GM12864 (cell line): ENCODE results near the gene GIPC3.
"Not testable (repeated sequence)": the region's sequence is repeated elsewhere in the genome, so short reads cannot be mapped to it uniquely, and the experiment has no call there.

Experiments used
- DNase-seq: peaks from one replicate; pipeline ENCODE4 v3.0.0-alpha.2; 2011; ENCODE audit warnings: low read depth
- H3K4me3 ChIP-seq: 2 replicates; pipeline ENCODE4 v1.5.1; 2011; ENCODE audit warnings: mild to moderate bottlenecking, low read depth, low read length, control low read depth
- TF ChIP-seq, protein P1 (sequence below): IDR thresholded peaks from 2 replicates; pipeline ENCODE4 v1.5.1; 2011; ENCODE audit warnings: low read depth, mild to moderate bottlenecking, moderate library complexity, low read length, control low read depth, inconsistent platforms; ENCODE audit errors: missing control alignments

GIPC3 gene

DNA sequence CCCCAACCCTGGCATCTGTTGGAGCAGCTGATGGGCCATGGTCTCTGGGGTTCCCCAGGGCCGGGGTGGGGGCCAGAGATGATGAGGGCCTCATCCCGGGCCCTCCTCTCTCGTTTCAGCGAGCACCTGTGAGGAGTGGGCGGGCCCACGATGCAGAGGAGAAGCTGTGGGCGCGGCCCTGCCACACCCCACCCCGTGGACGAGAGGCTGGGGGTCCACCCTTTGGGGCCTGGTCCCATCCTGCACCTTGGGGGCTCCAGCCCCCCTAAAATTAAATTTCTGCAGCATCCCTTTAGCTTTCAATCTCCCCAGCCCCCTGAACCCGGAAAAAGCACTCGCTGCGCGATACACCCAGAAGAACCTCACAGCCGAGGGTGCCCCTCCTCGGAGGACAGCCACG is 6.9 kb upstream of the GIPC3 start:
- DNase-seq: no peak
- H3K4me3 ChIP-seq: no peak overlapping the region
- TF ChIP-seq, protein P1, sequence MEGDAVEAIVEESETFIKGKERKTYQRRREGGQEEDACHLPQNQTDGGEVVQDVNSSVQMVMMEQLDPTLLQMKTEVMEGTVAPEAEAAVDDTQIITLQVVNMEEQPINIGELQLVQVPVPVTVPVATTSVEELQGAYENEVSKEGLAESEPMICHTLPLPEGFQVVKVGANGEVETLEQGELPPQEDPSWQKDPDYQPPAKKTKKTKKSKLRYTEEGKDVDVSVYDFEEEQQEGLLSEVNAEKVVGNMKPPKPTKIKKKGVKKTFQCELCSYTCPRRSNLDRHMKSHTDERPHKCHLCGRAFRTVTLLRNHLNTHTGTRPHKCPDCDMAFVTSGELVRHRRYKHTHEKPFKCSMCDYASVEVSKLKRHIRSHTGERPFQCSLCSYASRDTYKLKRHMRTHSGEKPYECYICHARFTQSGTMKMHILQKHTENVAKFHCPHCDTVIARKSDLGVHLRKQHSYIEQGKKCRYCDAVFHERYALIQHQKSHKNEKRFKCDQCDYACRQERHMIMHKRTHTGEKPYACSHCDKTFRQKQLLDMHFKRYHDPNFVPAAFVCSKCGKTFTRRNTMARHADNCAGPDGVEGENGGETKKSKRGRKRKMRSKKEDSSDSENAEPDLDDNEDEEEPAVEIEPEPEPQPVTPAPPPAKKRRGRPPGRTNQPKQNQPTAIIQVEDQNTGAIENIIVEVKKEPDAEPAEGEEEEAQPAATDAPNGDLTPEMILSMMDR: no peak

DNA sequence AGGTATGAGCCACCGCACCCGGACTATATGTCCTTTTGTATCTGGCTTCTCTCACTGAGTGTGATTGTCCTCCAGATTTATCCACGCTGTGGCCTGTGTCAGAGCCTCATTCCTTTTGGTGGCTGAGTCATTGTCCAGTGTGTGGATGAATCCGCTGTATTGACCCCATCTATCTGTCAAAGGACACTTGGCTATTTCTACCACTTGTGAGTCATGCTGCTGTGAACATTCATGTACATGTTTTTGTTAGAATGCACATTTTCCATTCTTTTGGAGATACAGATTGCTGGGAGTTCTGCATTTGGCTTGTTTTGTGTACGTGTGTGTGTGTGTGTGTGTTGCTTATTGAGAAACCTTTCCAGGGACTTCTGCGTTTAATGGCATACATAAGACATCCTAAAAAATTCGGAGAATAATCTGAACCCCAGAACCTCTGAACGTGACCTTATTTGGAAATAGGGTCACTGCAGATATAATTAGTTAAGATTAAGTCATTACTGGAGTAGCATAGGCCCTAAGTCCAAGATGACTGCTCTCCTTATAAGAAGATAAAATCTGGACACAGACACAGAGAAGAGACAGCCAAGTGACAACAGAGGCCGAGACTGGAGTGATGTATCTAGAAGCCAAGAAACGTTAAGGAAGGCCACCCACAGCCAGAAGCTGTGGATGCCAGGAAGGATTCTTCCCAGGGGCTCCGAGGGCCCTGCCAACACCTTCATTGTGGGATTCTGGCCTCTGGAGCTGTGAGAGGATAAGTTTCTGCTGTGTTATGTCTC is 4.9 kb upstream of the GIPC3 start:
- TF ChIP-seq, protein P1: no peak
- DNase-seq: no peak
- no peak overlapping the region for H3K4me3 ChIP-seq

DNA sequence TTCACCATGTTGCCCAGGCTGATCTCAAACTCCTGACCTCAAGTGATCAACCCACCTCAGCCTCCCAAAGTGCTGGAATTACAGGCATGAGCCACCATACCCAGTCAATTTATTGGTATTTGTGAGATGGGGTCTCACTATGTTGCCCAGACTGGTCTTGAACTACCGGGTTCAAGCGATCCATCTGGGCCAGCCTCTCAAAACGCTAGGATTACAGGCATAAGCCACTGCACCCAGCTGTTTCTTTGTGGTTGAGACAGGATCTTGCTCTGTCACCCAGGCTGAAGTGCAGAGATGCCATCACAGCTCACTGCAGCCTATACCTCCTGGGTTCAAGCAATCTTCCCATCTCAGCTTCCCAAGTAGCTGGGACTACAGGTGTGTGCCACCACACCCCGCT is 3.5 kb upstream of the GIPC3 start:
- not testable (repeated sequence) for H3K4me3 ChIP-seq, DNase-seq

DNA sequence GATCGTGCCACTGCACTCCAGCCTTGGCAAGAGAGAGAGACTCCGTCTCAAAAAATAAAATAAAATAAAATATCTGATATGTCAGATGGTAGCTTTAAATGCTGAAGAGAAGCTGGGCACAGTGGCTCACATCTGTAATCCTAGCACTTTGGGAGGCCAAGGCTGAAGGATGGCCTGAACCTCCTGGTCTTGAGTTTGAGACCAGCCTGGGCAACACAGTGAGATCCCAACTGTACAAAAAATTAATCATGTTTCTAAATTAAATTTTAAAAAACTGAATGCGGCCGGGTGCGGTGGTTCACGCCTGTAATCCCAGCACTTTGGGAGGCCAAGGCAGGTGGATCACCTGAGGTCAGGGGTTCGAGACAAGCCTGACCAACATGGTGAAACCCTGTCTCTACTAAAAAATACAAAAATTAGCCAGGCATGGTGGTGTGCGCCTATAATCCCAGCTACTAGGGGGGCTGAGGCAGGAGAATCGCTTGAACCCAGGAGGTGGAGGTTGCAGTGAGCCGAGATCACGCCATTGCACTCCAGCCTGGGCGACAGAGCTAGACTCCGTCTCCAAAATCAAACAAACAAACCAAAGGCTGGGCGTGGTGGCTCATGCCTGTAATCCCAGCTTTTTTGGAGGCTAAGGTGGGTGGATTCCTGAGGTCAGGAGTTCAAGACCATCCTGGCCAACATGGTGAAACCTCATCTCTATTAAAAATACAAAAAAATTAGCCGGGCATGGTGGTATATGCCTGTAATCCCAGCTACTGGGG is 1.1 kb upstream of the GIPC3 start:
- not testable (repeated sequence) for DNase-seq, H3K4me3 ChIP-seq

DNA sequence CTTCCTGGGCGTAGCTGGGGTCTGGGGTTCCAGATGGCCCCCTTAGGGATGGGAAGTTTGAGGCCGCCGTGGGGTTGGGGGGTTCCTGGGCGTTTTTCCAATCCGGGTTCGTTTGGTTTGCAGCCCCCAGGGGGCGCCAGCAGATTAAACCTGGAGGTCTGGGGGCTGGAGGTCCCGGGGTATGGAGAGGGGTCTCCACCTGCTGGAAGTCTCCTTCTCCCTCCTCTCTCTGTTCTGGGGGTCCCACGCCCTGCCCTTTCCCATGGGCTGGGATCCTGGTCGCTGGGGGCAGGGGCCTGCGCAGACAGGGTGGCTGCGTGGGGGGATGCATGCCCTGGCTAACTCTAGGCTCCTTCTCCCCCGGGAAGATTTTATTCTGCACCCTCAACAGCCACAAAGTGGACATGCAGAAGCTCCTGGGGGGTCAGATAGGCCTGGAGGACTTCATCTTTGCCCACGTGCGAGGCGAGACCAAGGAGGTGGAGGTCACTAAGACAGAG is 899 bp downstream of the GIPC3 start:
- TF ChIP-seq, protein P1: peak; percentile 50
- DNase-seq: no peak
- H3K4me3 ChIP-seq: no peak overlapping the region

DNA sequence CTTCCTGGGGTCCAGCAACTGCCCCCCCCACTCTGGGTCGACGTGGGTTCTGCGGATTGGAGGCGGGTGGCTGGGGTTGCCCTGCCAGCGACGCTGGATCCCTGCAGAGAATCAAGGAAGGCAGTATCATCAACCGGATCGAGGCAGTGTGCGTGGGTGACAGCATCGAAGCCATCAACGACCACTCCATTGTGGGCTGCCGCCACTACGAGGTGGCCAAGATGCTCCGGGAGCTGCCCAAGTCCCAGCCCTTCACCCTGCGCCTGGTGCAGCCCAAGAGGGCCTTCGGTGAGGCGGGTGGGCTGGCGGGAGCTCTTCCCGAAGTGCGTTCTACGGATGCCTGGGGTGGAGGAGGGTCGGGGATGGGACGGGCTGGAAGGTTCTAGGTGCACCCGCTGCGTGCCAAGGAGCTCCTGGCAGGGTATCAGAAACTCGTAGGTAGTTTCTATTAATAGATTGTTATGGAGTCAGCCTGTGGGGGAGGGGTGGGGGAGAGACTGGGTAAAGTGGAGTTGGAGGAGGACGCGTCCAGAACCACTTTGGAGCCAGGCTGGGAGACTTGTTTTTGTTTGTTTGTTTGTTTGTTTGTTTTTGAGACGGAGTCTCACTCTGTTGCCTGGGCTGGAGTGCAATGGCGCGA is 1.5 kb downstream of the GIPC3 start:
- TF ChIP-seq, protein P1: no peak
- no peak overlapping the region for H3K4me3 ChIP-seq
- DNase-seq: no peak

DNA sequence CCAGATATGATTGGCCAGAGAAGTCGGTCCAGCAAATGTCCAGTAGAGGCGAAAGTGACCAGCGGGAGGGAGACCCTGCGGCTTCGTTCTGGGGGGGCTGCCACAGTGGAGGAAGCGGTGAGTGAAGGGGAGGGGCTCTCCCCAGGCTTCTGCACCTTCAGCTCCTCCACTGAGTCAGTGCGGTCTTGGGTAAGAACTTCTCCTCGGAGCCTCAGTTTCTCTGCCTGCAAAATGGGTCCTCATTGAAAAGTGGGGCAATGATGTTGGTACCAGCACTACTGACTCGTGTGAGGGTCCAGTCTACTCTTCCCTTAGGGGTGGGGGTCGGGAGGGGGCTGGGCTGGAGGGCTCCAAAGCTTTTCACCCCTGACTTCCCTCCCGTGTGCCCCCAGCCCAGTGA is 4.2 kb downstream of the GIPC3 start:
- no peak for DNase-seq
- no peak overlapping the region for H3K4me3 ChIP-seq
- TF ChIP-seq, protein P1: no peak

DNA sequence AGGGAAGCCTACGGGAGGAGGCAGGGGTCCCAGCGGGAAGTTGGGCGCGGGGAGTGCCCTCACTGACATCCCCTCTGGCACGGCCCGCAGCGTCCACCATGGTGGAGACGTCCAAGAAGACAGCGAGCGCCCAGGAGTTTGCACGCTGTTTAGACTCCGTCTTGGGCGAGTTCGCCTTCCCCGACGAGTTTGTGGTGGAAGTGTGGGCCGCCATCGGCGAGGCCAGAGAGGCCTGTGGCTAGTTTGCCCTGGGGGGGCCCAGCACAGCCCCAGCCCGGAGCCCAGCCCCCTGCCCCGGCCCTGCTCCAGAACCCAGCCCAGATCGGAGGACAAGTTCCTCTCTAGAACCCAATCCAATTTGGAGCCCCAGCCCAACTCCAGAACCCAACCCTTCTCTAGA is 4.7 kb downstream of the GIPC3 start:
- DNase-seq: no peak

More for the DNA sequence above, 4.7 kb downstream of the GIPC3 start:
- H3K4me3 ChIP-seq: no peak overlapping the region
- TF ChIP-seq, protein P1: no peak
